ENCODE measurements around the gene KRT40.

The KRT40 gene

DNA sequence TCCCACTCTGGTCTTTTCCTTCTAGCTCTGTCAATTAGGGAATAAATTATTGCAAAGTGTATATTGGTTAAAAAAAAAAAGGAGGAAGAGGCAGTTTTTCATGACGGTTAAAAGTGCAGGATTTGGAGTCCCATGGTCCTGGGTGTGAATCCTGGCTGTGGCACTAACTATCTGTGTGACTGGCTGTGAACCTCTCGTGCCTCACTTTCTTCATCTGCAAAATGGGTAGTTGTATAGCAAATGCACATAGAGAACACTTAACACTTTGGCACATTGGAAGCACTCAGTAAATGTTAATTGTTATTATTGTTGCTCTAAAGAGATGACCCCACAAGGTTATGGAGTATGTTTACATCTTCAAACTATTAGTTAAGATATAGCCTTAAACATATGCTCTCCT is 36.2 kb downstream of the KRT40 start:
- no peak for DNase-seq
- H3K36me3 ChIP-seq: no peaks in the 10 kb centered on the region
- peaks cover 35% of the 10 kb centered on the region for H3K27me3 ChIP-seq
- H3K4me1 ChIP-seq: no peaks in the 10 kb centered on the region
- H3K4me3 ChIP-seq (ENCODE audit: low read depth, low read length): no peak overlapping the region
- no peaks in the 10 kb centered on the region for H3K9me3 ChIP-seq
- TF ChIP-seq, protein P1, sequence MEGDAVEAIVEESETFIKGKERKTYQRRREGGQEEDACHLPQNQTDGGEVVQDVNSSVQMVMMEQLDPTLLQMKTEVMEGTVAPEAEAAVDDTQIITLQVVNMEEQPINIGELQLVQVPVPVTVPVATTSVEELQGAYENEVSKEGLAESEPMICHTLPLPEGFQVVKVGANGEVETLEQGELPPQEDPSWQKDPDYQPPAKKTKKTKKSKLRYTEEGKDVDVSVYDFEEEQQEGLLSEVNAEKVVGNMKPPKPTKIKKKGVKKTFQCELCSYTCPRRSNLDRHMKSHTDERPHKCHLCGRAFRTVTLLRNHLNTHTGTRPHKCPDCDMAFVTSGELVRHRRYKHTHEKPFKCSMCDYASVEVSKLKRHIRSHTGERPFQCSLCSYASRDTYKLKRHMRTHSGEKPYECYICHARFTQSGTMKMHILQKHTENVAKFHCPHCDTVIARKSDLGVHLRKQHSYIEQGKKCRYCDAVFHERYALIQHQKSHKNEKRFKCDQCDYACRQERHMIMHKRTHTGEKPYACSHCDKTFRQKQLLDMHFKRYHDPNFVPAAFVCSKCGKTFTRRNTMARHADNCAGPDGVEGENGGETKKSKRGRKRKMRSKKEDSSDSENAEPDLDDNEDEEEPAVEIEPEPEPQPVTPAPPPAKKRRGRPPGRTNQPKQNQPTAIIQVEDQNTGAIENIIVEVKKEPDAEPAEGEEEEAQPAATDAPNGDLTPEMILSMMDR (IDR thresholded peaks at IDR 0.05; ENCODE audit: low read depth, low read length): no peak

DNA sequence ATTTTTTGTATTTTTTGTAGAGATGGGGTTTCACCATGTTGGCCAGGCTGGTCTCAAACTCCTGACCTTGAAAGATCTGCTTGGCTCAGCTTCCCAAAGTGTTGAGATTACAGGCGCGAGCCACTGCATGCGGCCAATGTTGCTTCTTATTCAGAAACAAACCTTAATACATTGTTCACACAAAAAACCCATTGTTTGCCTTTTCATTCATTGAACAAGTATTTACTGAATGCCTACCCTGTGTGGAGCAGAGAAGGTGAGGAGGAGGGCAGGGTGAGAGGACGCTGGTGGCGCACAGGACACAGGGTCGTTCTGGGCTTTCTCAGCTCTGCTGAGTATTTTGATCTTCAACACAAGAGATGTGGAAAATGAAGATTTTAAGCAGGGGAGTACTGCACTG is 38.7 kb downstream of the KRT40 start:
- Histone ChIP-seq H3K4me3 (ENCODE audit: low read depth, low read length) (no peak overlapping the region), H3K27me3 (peaks cover 45% of the 10 kb centered on the region), H3K9me3 (no peaks in the 10 kb centered on the region), H3K36me3 (no peaks in the 10 kb centered on the region), H3K4me1 (no peaks in the 10 kb centered on the region)
- no peak for DNase-seq
- TF ChIP-seq, protein P1 (IDR thresholded peaks at IDR 0.05; ENCODE audit: low read depth, low read length): no peak

DNA sequence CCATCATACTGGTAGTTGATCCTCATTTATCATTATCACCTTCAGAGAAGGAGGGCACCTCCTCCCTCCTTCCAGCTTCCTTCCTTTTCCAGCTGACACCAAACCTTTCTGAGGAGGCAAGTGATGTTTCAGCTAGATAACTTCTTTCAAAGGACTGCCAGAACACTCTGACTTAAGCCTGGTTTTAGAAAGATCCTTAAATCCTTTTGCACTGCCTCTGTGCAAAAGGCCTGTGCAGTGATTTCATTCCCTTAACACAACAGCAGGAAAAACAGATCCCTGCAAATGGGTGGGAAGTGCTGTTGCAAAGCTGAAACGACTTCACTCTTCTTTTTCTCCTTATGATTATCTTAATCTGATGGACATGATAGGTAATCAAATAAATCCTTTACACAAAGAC is 39.6 kb downstream of the KRT40 start:
- no peaks in the 10 kb centered on the region for H3K4me1 ChIP-seq
- peaks cover 37% of the 10 kb centered on the region for H3K27me3 ChIP-seq
- H3K36me3 ChIP-seq: no peaks in the 10 kb centered on the region
- H3K9me3 ChIP-seq: no peaks in the 10 kb centered on the region
- no peak overlapping the region for H3K4me3 ChIP-seq (ENCODE audit: low read depth, low read length)
- TF ChIP-seq, protein P1 (IDR thresholded peaks at IDR 0.05; ENCODE audit: low read depth, low read length): no peak
- no peak for DNase-seq

DNA sequence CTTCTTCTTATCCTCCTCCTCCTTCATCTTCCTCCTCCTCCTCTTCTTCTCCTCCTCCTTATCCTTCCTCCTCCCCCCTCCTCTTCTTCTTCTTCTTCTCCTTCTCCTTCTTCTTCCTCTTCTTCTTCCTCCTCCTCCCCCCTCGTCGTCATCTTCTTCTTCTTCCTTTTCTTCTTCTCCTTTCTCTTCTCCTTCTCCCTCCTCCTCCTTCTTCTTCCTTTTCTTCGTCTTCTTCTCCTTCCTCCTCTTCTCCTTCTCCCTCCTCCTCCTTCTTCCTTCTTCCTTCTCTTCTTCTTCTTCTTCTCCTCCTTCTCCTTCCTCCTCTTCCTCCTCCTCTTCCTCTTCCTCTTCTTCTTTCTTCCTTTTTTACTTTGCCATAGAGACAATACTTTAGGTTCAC is 41.6 kb downstream of the KRT40 start:
- Histone ChIP-seq H3K27me3 (peaks cover 31% of the 10 kb centered on the region), H3K9me3 (no peaks in the 10 kb centered on the region), H3K36me3 (no peaks in the 10 kb centered on the region), H3K4me3 (ENCODE audit: low read depth, low read length) (no peak overlapping the region), H3K4me1 (no peaks in the 10 kb centered on the region)
- no peak for DNase-seq
- TF ChIP-seq, protein P1 (IDR thresholded peaks at IDR 0.05; ENCODE audit: low read depth, low read length): no peak

DNA sequence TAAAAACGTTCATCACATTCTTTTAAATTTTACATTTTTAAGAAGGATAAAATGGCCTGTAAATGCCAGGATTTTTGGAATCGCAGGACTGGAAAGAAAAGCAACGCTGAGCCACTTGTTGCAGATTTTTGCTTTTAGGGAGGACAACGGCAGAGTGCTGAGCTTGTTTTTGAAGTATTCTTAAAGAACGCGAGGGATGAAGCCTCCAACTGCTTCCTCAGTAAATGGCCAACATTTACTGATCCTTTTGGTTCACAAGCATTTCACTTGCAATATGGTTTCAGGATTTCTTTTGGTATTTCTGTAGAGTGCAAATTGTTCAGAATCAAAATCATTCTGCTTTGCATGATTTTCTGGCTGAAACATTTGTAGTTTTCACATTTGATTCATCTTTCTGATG is 43.9 kb downstream of the KRT40 start:
- Histone ChIP-seq H3K27me3 (peaks cover 45% of the 10 kb centered on the region), H3K9me3 (no peaks in the 10 kb centered on the region), H3K36me3 (no peaks in the 10 kb centered on the region), H3K4me1 (no peaks in the 10 kb centered on the region), H3K4me3 (ENCODE audit: low read depth, low read length) (no peak overlapping the region)
- TF ChIP-seq, protein P1 (IDR thresholded peaks at IDR 0.05; ENCODE audit: low read depth, low read length): no peak
- DNase-seq: no peak

DNA sequence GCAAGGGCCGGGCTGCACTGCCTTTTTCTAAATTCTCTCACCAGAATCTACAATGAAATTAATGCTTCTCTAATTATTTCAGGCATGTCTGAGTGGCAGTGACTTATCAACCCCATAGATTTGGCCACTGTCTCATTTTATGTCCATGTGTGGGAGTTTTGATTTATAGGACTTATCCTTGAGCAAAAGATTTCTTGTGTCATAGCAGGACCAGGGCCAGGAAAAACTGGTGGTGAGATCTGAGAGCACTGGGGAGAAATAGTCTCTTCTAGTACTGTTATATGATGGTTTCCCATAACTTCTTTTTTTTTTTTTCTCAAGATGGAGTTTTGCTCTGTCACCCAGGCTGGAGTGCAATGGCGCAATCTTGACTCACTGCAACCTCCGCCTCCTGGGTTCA is 45.1 kb downstream of the KRT40 start:
- Histone ChIP-seq H3K4me3 (ENCODE audit: low read depth, low read length) (no peak overlapping the region), H3K4me1 (no peaks in the 10 kb centered on the region), H3K27me3 (peaks cover 46% of the 10 kb centered on the region), H3K36me3 (no peaks in the 10 kb centered on the region), H3K9me3 (no peaks in the 10 kb centered on the region)
- DNase-seq: no peak
- TF ChIP-seq, protein P1 (IDR thresholded peaks at IDR 0.05; ENCODE audit: low read depth, low read length): no peak

Measured in BE2C (cell line).